ENCODE data around the gene IFNA1.
"Not testable (repeated sequence)": the region's sequence is repeated elsewhere in the genome, so short reads cannot be mapped to it uniquely, and the experiment has no call there.

Gene IFNA1

DNA sequence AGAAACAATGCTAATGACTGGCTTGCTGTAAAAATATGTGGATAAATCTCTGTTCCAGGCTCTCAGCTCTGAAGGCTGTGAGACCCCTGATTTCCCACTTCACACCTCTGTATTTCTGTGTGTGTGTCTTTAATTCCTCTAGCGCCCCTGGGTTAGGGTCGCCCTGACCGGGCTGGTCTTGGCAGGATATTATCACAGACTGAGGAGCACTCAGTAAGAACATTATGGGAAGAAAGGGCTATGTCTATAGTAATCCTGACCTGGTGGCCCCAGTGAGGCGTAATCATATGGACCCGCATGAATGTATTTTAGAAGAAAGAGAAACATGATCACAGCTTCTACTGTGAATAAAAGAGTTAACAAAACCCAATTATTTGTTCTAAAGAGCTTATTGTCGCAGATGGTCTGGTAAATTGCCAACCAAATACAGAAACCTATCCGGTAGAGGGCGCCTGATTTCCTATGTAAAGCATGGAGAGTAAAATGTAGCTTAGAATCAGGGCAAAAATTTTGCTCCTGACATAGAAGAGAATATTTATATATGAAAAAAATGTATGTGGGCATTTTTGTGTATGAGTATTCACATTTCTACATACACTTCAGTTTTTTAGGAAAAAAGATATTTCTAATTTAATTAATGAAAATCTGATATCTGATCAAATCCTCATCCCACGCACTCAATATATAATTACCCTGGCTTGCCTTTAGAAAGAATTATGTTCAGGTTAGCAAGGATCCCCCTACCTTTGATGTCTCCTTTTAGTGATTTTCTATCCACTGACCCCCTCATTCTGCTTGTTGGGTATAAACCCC is 5.8 kb upstream of the IFNA1 start:
- Histone ChIP-seq H3K36me3 (ENCODE audit: control insufficient read depth, insufficient read depth, low read length) (no peaks in the 10 kb centered on the region), H2BK120ac (ENCODE audit: low read depth, low read length) (no peak overlapping the region), H4K8ac (ENCODE audit: low read depth, low read length) (no peak overlapping the region), H3K18ac (ENCODE audit: low read length) (no peak overlapping the region), H3K79me2 (ENCODE audit: control insufficient read depth, insufficient read depth, low read length) (no peaks in the 10 kb centered on the region), H3K27me3 (ENCODE audit: insufficient read depth, low read length, poor library complexity) (no peaks in the 10 kb centered on the region), H3K4ac (ENCODE audit: low read depth, low read length) (no peak overlapping the region), H4K5ac (ENCODE audit: low read length) (no peak overlapping the region), H2BK15ac (replicated peaks; ENCODE audit: low read depth) (no peak overlapping the region), H3K4me3 (ENCODE audit: low read length) (no peak overlapping the region), H3K23ac (ENCODE audit: low read length) (no peak overlapping the region), H3K27ac (ENCODE audit: low read depth, low read length) (no peak overlapping the region), H3K56ac (ENCODE audit: low read length) (no peak overlapping the region), H2BK5ac (ENCODE audit: low read length) (no peak overlapping the region), H3K4me2 (ENCODE audit: low read length) (no peak overlapping the region), H3K79me1 (ENCODE audit: low read length) (no peaks in the 10 kb centered on the region), H3K9ac (ENCODE audit: low read length) (no peak overlapping the region), H2AK5ac (ENCODE audit: low read length) (no peak overlapping the region), H3K4me1 (ENCODE audit: control insufficient read depth, low read depth, low read length) (no peaks in the 10 kb centered on the region)
- no CpG with 5 or more reads among the region's 9 CpGs for WGBS (ENCODE audit: extremely low coverage, insufficient coverage, low lambda C conversion rate)
- DNase-seq, result peak; percentile 66

DNA sequence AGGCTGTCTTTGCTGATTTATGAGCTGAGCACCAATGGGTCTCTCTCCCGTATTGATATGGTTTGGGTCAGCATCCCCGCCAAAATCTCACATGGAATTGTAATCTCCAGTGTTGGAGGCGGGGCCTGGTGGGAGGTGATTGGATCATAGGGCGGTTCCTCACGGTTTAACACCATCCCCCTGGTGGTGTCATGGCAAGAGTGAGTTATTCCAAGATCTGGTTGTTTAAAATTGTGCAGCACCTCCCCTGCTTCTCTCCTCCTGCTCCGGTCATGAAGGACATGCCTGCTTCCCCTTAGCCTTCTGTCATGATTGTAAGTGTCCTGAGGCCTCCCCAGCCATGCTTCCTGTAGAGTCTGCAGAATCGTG is 5.2 kb upstream of the IFNA1 start:
- not testable (repeated sequence) for H2BK5ac ChIP-seq (ENCODE audit: low read length); H3K79me1 ChIP-seq (ENCODE audit: low read length); H2AK5ac ChIP-seq (ENCODE audit: low read length); H3K27ac ChIP-seq (ENCODE audit: low read depth, low read length); H3K36me3 ChIP-seq (ENCODE audit: control insufficient read depth, insufficient read depth, low read length); H3K56ac ChIP-seq (ENCODE audit: low read length); DNase-seq; H4K5ac ChIP-seq (ENCODE audit: low read length); H3K4me3 ChIP-seq (ENCODE audit: low read length); H3K18ac ChIP-seq (ENCODE audit: low read length); H3K4me2 ChIP-seq (ENCODE audit: low read length); H3K79me2 ChIP-seq (ENCODE audit: control insufficient read depth, insufficient read depth, low read length); H3K4me1 ChIP-seq (ENCODE audit: control insufficient read depth, low read depth, low read length); H4K8ac ChIP-seq (ENCODE audit: low read depth, low read length); H3K4ac ChIP-seq (ENCODE audit: low read depth, low read length); H2BK120ac ChIP-seq (ENCODE audit: low read depth, low read length); H2BK15ac ChIP-seq (replicated peaks; ENCODE audit: low read depth); H3K9ac ChIP-seq (ENCODE audit: low read length); H3K27me3 ChIP-seq (ENCODE audit: insufficient read depth, low read length, poor library complexity); H3K23ac ChIP-seq (ENCODE audit: low read length)
- no CpG with 5 or more reads among the region's 7 CpGs for WGBS (ENCODE audit: extremely low coverage, insufficient coverage, low lambda C conversion rate)

- Histone ChIP-seq H3K36me3 (ENCODE audit: control insufficient read depth, insufficient read depth, low read length) (no peaks in the 10 kb centered on the region), H3K27ac (ENCODE audit: low read depth, low read length) (no peak overlapping the region), H2BK5ac (ENCODE audit: low read length) (no peak overlapping the region), H3K9ac (ENCODE audit: low read length) (no peak overlapping the region), H4K5ac (ENCODE audit: low read length) (no peak overlapping the region), H3K4ac (ENCODE audit: low read depth, low read length) (no peak overlapping the region), H3K27me3 (ENCODE audit: insufficient read depth, low read length, poor library complexity) (no peaks in the 10 kb centered on the region), H3K4me1 (ENCODE audit: control insufficient read depth, low read depth, low read length) (no peaks in the 10 kb centered on the region), H3K79me2 (ENCODE audit: control insufficient read depth, insufficient read depth, low read length) (no peaks in the 10 kb centered on the region), H4K8ac (ENCODE audit: low read depth, low read length) (no peak overlapping the region), H2BK120ac (ENCODE audit: low read depth, low read length) (no peak overlapping the region), H3K4me2 (ENCODE audit: low read length) (no peak overlapping the region), H3K23ac (ENCODE audit: low read length) (no peak overlapping the region), H2AK5ac (ENCODE audit: low read length) (no peak overlapping the region), H3K79me1 (ENCODE audit: low read length) (no peaks in the 10 kb centered on the region), H3K56ac (ENCODE audit: low read length) (no peak overlapping the region), H2BK15ac (replicated peaks; ENCODE audit: low read depth) (no peak overlapping the region), H3K18ac (ENCODE audit: low read length) (no peak overlapping the region), H3K4me3 (ENCODE audit: low read length) (no peak overlapping the region)
- DNase-seq, result no peak
- no CpG with 5 or more reads among the region's 4 CpGs for WGBS (ENCODE audit: extremely low coverage, insufficient coverage, low lambda C conversion rate)
Observed at GRCh38 chr9:21443849-21444625, 3.8 kb downstream of the IFNA1 start.

DNA sequence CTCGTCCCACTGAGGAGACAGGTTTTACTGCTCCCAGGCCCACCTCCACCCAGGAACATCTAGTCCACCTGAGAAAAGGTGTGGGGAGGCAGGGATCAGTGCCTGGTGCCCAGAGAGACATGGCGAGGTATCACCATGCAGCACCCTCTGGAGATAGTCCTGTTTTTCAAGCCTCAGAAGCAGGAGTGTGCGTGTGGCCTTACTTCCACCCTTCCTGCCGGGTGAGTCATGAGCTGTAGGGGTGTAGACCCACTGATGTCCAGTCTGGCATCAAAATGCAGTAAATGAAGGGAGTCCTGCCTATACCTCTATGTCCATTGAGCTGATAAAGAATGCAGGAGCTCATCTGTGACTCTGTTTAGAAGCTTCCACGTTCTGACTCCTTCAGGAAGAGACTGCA is 9.1 kb downstream of the IFNA1 start:
- H3K27ac ChIP-seq (ENCODE audit: low read depth, low read length); H3K9ac ChIP-seq (ENCODE audit: low read length); H3K79me1 ChIP-seq (ENCODE audit: low read length); DNase-seq; H3K56ac ChIP-seq (ENCODE audit: low read length); H4K5ac ChIP-seq (ENCODE audit: low read length); H2BK120ac ChIP-seq (ENCODE audit: low read depth, low read length); H2BK5ac ChIP-seq (ENCODE audit: low read length); H4K8ac ChIP-seq (ENCODE audit: low read depth, low read length); H3K27me3 ChIP-seq (ENCODE audit: insufficient read depth, low read length, poor library complexity); H3K4me3 ChIP-seq (ENCODE audit: low read length); H3K23ac ChIP-seq (ENCODE audit: low read length); H3K4ac ChIP-seq (ENCODE audit: low read depth, low read length); H2BK15ac ChIP-seq (replicated peaks; ENCODE audit: low read depth); H2AK5ac ChIP-seq (ENCODE audit: low read length); H3K4me2 ChIP-seq (ENCODE audit: low read length); H3K36me3 ChIP-seq (ENCODE audit: control insufficient read depth, insufficient read depth, low read length); H3K18ac ChIP-seq (ENCODE audit: low read length); H3K79me2 ChIP-seq (ENCODE audit: control insufficient read depth, insufficient read depth, low read length); H3K4me1 ChIP-seq (ENCODE audit: control insufficient read depth, low read depth, low read length): not testable (repeated sequence)
- WGBS (ENCODE audit: extremely low coverage, insufficient coverage, low lambda C conversion rate), result no CpG with 5 or more reads among the region's 5 CpGs

DNA sequence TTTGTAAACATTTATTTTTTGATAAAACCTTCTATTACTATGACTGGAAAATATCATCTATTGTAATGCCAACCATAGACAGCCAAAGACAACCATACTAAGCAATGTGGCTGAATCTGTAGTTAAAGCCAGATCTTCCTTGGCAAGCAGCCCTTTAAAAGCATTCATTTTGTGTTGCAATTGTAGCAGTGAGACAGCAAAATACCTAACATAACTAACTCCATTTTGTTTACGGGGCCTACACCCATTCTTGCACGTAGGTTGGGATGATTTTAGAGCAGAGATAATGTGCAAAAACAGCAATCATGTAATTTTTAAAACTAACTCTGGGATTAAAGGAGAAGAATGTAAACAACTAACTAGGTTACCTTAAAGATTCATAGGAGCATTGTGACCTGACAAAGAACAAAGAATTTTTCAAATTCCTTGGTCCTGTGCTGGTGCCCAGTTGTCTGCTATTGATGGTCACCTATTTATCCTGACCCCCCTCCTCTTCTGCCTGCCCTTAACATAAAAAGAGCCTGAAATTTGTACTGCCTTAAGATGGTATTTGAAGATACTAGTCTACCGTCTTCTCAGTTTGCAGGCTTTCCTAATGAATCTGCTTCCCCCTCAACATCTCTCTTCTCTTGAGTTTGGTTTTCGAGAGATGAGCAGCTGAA is 10.6 kb downstream of the IFNA1 start:
- H3K4me3 ChIP-seq (ENCODE audit: low read length), result no peak overlapping the region
- H2BK15ac ChIP-seq (replicated peaks; ENCODE audit: low read depth), result no peak overlapping the region
- no peaks in the 10 kb centered on the region for H3K79me2 ChIP-seq (ENCODE audit: control insufficient read depth, insufficient read depth, low read length)
- no peak overlapping the region for H3K4me2 ChIP-seq (ENCODE audit: low read length)
- H3K4ac ChIP-seq (ENCODE audit: low read depth, low read length), result no peak overlapping the region
- H3K9ac ChIP-seq (ENCODE audit: low read length), result no peak overlapping the region
- H3K27ac ChIP-seq (ENCODE audit: low read depth, low read length), result no peak overlapping the region
- peak; percentile 58 for DNase-seq
- no peak overlapping the region for H3K56ac ChIP-seq (ENCODE audit: low read length)
- no CpG with 5 or more reads among the region's 4 CpGs for WGBS (ENCODE audit: extremely low coverage, insufficient coverage, low lambda C conversion rate)
- no peak overlapping the region for H2AK5ac ChIP-seq (ENCODE audit: low read length)
- no peak overlapping the region for H3K23ac ChIP-seq (ENCODE audit: low read length)
- H3K4me1 ChIP-seq (ENCODE audit: control insufficient read depth, low read depth, low read length), result no peaks in the 10 kb centered on the region
- H2BK5ac ChIP-seq (ENCODE audit: low read length), result no peak overlapping the region
- no peak overlapping the region for H4K8ac ChIP-seq (ENCODE audit: low read depth, low read length)
- no peaks in the 10 kb centered on the region for H3K27me3 ChIP-seq (ENCODE audit: insufficient read depth, low read length, poor library complexity)
- H3K79me1 ChIP-seq (ENCODE audit: low read length), result no peaks in the 10 kb centered on the region
- no peaks in the 10 kb centered on the region for H3K36me3 ChIP-seq (ENCODE audit: control insufficient read depth, insufficient read depth, low read length)
- H2BK120ac ChIP-seq (ENCODE audit: low read depth, low read length), result no peak overlapping the region
- no peak overlapping the region for H3K18ac ChIP-seq (ENCODE audit: low read length)
- H4K5ac ChIP-seq (ENCODE audit: low read length), result no peak overlapping the region

Measured in mesendoderm (in vitro differentiated cells).